Adrenal gland (tissue), 12 donors: ENCODE results near the gene LRP10. TPM values are rescaled to one million over a fixed set of nuclear protein-coding genes. Genes with fewer than 3 reads are reported as not detected.

Source experiments
- DNase-seq, 7 donors: peaks; one replicate each; pipeline ENCODE4 v3.0.0-alpha.2; 2019 to 2020
- H3K27ac ChIP-seq, 5 donors: fragments of 200-600 bp; sonication (generic) in 4 of 5; 1 replicate in 3 of 5; 2 replicates in 2 of 5; pipeline versions ENCODE4 v1.5.1 to v1.8.0; 2016 to 2020; ENCODE audit warnings: mild to moderate bottlenecking in 1 of 5
- H3K27me3 ChIP-seq: fragments of 200-600 bp; 2 replicates; pipeline ENCODE4 v1.8.0; 2021
- H3K36me3 ChIP-seq, 2 donors: fragments of 200-600 bp; replicated peaks in 1 of 2; 1 replicate in 1 of 2; 2 replicates in 1 of 2; pipeline versions ENCODE4 v1.5.1 to v1.8.0; 2018 to 2022
- H3K4me1 ChIP-seq, 2 donors: fragments of 200-600 bp; replicated peaks in 1 of 2; 1 replicate in 1 of 2; 2 replicates in 1 of 2; pipeline versions ENCODE4 v1.5.1 to v1.8.0; 2018 to 2021
- H3K4me3 ChIP-seq, 4 donors: fragments of 200-600 bp; sonication (generic) in 3 of 4; one replicate each; pipeline ENCODE4 v1.5.1; 2016 to 2018
- H3K9me3 ChIP-seq, 3 donors: fragments of 200-600 bp; sonication (generic) in 1 of 3; replicated peaks in 1 of 3; 1 replicate in 2 of 3; 2 replicates in 1 of 3; pipeline versions ENCODE4 v1.5.1 to v1.8.0; 2016 to 2021
- CTCF ChIP-seq, 6 experiments: fragments of 450-650 bp in 4 of 6; fragments of 200-600 bp in 2 of 6; sonication (generic) in 1 of 6; IDR thresholded peaks; 1 replicate in 5 of 6; 2 replicates in 1 of 6; pipeline versions ENCODE4 v1.5.1 to v1.8.0; 2016 to 2021; ENCODE audit warnings: antibody characterized with exemption in 6 of 6, mild to moderate bottlenecking in 2 of 6, moderate library complexity in 1 of 6
- POLR2A ChIP-seq, 2 donors: fragments of 450-650 bp; IDR thresholded peaks; one replicate each; pipeline ENCODE4 v1.6.1; 2017; ENCODE audit warnings: antibody characterized with exemption in 2 of 2, mild to moderate bottlenecking in 2 of 2, moderate library complexity in 1 of 2
- WGBS, 4 donors: extraction: QIAGEN DNeasy Blood & Tissue Kit in 2 of 4; methylation state at CpG; one replicate each; pipeline versions ENCODE4 v1.1.5 to v1.1.7; 2013 to 2017; 5-methylcytosine and 5-hydroxymethylcytosine counted together
- intact Hi-C, 2 donors: fragments of 100-400 bp; cut with DNase I; formaldehyde crosslinking; loops; one replicate each; pipeline versions ENCODE4 v1.14.1 to v1.15.0; 2022 to 2023
- polyA plus RNA-seq, 3 donors: library from polyadenylated mRNA; stranded (reverse); fragments of 200-250 nt in 2 of 3; fragments of 350-450 nt in 1 of 3; fragmentation: Illumina TruSeq in 1 of 3; extraction: RNeasy Lipid Tissue Mini Kit (QIAGEN cat#74804) in 1 of 3; gene quantifications; one replicate each; pipeline ENCODE4 v1.2.3, GENCODE V29; 2013 to 2014
- total RNA-seq, 9 donors: library from RNA; depleted of rRNA in 4 of 9; stranded (reverse); fragments of >200 nt in 4 of 9; fragments of 120-200 nt in 1 of 9; fragmentation: NEBNext Ultra II Directional in 1 of 9; extraction: Animal tissue kit (Norgen Biotek cat#: 25700) in 1 of 9; gene quantifications; one replicate each; pipeline versions ENCODE4 v1.1.0 to v1.2.4, GENCODE V29; 2013 to 2023
- donor health status: healthy with polysubstance abuse.
- donor health status: Bipolar disorder and iron deficiency.
- donor health status: DM: yes; HTN: yes; CAD: no.
- donor health status: DM: no; HTN: no; CAD: no.
- donor health status: DM: no; HTN: no; CAD: no.
- donor health status: DM: yes; HTN: yes; CAD: no.

LRP10 gene
- total and polyA plus RNA-seq, 12 donors, result 13.1 to 207 (median 83.2) TPM

- peak in 1 of 7 donors; percentile 46 for DNase-seq
- Histone ChIP-seq H3K27ac (no peak within 1 kb of the TSS), H3K4me3 (no peak within 1 kb of the TSS), H3K4me1 (peaks cover 0 to 9% of the 10 kb centered on the region in 2 donors), H3K36me3 (peaks cover 0 to 5% of the 10 kb centered on the region in 2 donors), H3K9me3 (no peaks in the 10 kb centered on the region), H3K27me3 (no peaks in the 10 kb centered on the region)
- intact Hi-C loops, result no loop called here
- TF ChIP-seq CTCF (IDR thresholded peaks at IDR 0.05) (no peak), POLR2A (IDR thresholded peaks at IDR 0.05) (no peak)
- WGBS, 4 donors, result 34 to 54% (median 37%) methylated on average over 7 to 15 of the region's 15 CpGs
Measured at GRCh38 chr14:22883173-22883976, 11.8 kb downstream of the LRP10 start, which contains the start of gene REM2. TSS of gene REM2 (plus strand) at chr14:22883222. CDS start at chr14:22883288, 66 bp downstream.

GRCh38 chr14:22884076-22884737 lies 12.7 kb downstream of the LRP10 start:
- Histone ChIP-seq H3K36me3 (no peaks in the 10 kb centered on the region), H3K4me3 (no peak overlapping the region), H3K27me3 (no peaks in the 10 kb centered on the region), H3K4me1 (peaks cover 0 to 9% of the 10 kb centered on the region in 2 donors), H3K27ac (no peak overlapping the region), H3K9me3 (no peaks in the 10 kb centered on the region)
- TF ChIP-seq CTCF (IDR thresholded peaks at IDR 0.05) (no peak), POLR2A (IDR thresholded peaks at IDR 0.05) (no peak)
- DNase-seq, result no peak
- intact Hi-C loops, result no loop called here
- WGBS, 4 donors, result 85 to 92% (median 88%) methylated on average over 6 to 7 of the region's 7 CpGs

- DNase-seq, result no peak
- Histone ChIP-seq H3K27ac (no peak overlapping the region), H3K4me1 (peaks cover 0 to 9% of the 10 kb centered on the region in 2 donors), H3K27me3 (no peaks in the 10 kb centered on the region), H3K36me3 (no peaks in the 10 kb centered on the region), H3K4me3 (no peak overlapping the region), H3K9me3 (no peaks in the 10 kb centered on the region)
- intact Hi-C loops, result no loop called here
- WGBS, 4 donors, result 89 to 95% (median 92%) methylated on average over 9 to 11 of the region's 11 CpGs
- TF ChIP-seq CTCF (IDR thresholded peaks at IDR 0.05) (no peak), POLR2A (IDR thresholded peaks at IDR 0.05) (no peak)
Measured at GRCh38 chr14:22884738-22885523, 13.4 kb downstream of the LRP10 start.

GRCh38 chr14:22885975-22886374 lies 14.4 kb downstream of the LRP10 start:
- DNase-seq, result peak in 1 of 7 donors; percentile 32
- H3K36me3 ChIP-seq, result no peaks in the 10 kb centered on the region
- H3K4me3 ChIP-seq, result peak overlapping the region in 1 of 4 donors; percentile 64
- H3K27me3 ChIP-seq, result no peaks in the 10 kb centered on the region
- 91 to 95% (median 95%) methylated on average over 21 of the region's 21 CpGs for WGBS, 4 donors
- TF ChIP-seq POLR2A (IDR thresholded peaks at IDR 0.05) (no peak), CTCF (IDR thresholded peaks at IDR 0.05) (no peak)
- H3K27ac ChIP-seq, result peak overlapping the region in 1 of 5 donors; percentile 66
- H3K9me3 ChIP-seq, result no peaks in the 10 kb centered on the region
- intact Hi-C loops, result no loop called here
- peaks cover 0 to 9% of the 10 kb centered on the region in 2 donors for H3K4me1 ChIP-seq
